Measurements from ENCODE around the gene BACE1. TPM values are rescaled to one million over a fixed set of nuclear protein-coding genes. Genes with fewer than 3 reads are reported as not detected.

BACE1 gene
- total and polyA plus RNA-seq, 3 experiments from 2014 or later = 2.0 to 2.9 (median 2.5) TPM

DNA sequence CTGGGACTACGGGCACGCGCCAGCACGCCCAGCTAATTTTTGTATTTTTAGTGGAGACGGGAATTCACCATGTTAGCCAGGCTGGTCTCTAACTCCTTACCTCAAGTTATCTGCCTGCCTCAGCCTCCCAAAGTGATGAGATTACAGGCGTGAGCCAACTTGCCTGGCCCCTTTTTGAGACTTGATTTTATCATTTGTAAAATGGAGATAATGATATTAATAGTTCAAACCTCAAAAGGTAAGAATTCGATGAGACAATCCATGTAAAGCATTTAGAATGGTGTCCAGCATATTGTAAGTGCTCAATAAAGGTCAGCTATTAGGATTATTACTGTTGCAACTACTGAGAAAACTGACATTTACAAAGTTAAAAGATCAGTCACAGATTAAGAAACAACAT lies 2.7 kb upstream of the BACE1 start:
- CTCF ChIA-PET = no interaction called here
- H3K4me3 ChIP-seq (ENCODE audit: low read length) = no peak overlapping the region
- peaks cover 20% of the 10 kb centered on the region for H3K27me3 ChIP-seq (ENCODE audit: insufficient read depth, low read length, poor library complexity, severe bottlenecking)
- H3K27ac ChIP-seq (ENCODE audit: low read depth, low read length) = no peak overlapping the region
- peaks cover 6 to 17% (median 9%) of the 10 kb centered on the region in 3 donors for H3K4me1 Mint-ChIP-seq
- no peaks in the 10 kb centered on the region for H3K9me3 ChIP-seq (ENCODE audit: low read length)
- H3K27me3 Mint-ChIP-seq = peaks cover 4 to 26% of the 10 kb centered on the region in 2 donors
- DNase-seq = no peak
- H3K27ac Mint-ChIP-seq = no peak overlapping the region
- POLR2A ChIA-PET = interaction anchor here (0.6 kb wide), 2 partner anchors 8 to 45 kb away, joined by 3 read pairs; no protein-coding TSS in a partner anchor
- no peaks in the 10 kb centered on the region for H3K36me3 ChIP-seq (ENCODE audit: insufficient read depth, low read length)
- no peak overlapping the region for H3K4me3 Mint-ChIP-seq
- peaks cover 14% of the 10 kb centered on the region for H3K4me1 ChIP-seq (ENCODE audit: insufficient read depth, low read length)
- no peaks in the 10 kb centered on the region for H3K36me3 Mint-ChIP-seq
- no peaks in the 10 kb centered on the region for H3K9me3 Mint-ChIP-seq

DNA sequence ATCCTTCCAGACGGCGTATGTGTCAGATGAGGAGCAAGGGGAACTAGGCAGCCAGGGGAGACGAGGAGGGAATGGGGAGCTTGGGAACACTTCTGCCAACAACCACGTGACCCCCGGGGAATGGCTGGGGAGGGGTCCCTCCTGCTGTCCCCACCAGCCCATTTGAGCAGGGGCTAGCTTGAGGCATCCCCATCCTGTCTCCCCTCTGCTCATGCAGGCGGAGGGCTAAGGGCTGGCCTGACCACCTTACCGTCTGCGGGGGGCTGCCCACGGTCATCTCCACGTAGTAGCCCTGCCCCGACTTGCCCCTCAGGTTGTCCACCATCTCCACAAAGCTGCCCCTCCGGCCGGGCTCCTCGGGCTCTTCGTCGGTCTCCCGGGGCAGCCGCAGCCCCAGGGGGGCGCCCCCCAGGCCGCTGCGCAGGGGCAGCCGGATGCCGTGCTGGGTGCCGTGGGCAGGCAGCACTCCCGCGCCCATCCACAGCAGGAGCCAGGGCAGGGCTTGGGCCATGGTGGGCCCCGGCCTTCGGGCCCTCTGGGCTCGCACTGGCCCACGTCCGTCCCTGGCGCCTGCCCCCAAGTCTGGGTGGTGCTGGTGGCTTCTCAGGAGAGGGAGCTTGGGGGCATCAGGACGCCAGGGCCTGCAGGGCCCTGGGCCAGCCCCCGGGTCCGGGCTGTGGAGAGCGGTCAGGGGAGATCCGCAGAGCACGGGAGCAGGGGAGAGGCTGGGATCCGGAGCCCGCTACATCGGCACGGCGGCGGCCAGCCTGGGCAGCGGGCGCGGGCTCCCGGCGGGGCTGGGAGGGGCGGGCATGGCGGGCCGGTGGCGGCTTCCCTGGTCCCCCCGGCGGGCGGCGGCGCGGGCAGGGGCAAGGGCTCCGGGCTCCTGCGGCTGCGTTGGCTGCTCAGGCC lies 515 bp downstream of the BACE1 start:
- no peaks in the 10 kb centered on the region for H3K36me3 Mint-ChIP-seq
- peak overlapping the region; percentile 76 to 93 (median 80) for H3K4me3 Mint-ChIP-seq
- peaks cover 20% of the 10 kb centered on the region for H3K27me3 ChIP-seq (ENCODE audit: insufficient read depth, low read length, poor library complexity, severe bottlenecking)
- H3K9me3 Mint-ChIP-seq = no peaks in the 10 kb centered on the region
- no peaks in the 10 kb centered on the region for H3K9me3 ChIP-seq (ENCODE audit: low read length)
- peaks cover 6 to 17% (median 9%) of the 10 kb centered on the region in 3 donors for H3K4me1 Mint-ChIP-seq
- no peak overlapping the region for H3K4me3 ChIP-seq (ENCODE audit: low read length)
- peaks cover 4 to 30% of the 10 kb centered on the region in 2 donors for H3K27me3 Mint-ChIP-seq
- CTCF ChIA-PET = interaction anchor here (1.3 kb wide), 1 partner anchor 10 kb away, joined by 3 read pairs; no protein-coding TSS in a partner anchor
- no peaks in the 10 kb centered on the region for H3K36me3 ChIP-seq (ENCODE audit: insufficient read depth, low read length)
- POLR2A ChIA-PET = interaction anchor here (2.4 kb wide), 1 partner anchor 12 kb away, joined by 6 read pairs; the partner anchor contains the start of gene CEP164
- H3K27ac Mint-ChIP-seq = peak overlapping the region in 2 of 8 donors; percentile 47 to 60
- DNase-seq = peak in 3 of 5 donors; percentile 3 to 20 (median 10)
- H3K4me1 ChIP-seq (ENCODE audit: insufficient read depth, low read length) = peaks cover 14% of the 10 kb centered on the region
- no peak overlapping the region for H3K27ac ChIP-seq (ENCODE audit: low read depth, low read length)

DNA sequence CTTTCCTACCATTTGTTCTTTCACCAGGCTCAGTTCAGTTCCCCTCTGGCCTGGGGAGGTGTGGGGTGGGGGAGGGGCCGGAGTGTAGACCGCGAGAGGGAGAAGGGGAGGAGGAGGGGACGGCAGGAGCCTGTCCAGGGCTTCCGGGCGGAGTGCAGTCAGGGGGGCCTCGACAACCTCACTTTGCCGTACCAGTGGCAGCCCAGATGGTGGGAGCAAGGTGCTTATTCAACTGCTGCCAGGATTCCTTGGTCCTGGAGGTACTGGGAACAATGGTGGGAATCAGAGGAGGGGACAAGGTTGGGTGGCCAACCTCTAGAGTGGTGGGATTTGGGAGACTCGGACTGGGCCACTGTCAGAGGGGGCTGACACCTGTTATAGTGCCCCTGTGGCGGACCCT lies 1.2 kb downstream of the BACE1 start:
- Mint-ChIP-seq H3K4me3 (peak overlapping the region; percentile 52 to 88 (median 68)), H3K36me3 (no peaks in the 10 kb centered on the region), H3K4me1 (peaks cover 6 to 17% (median 9%) of the 10 kb centered on the region in 3 donors), H3K9me3 (no peaks in the 10 kb centered on the region), H3K27ac (peak overlapping the region in 3 of 8 donors; percentile 26 to 60 (median 47)), H3K27me3 (peaks cover 4 to 30% of the 10 kb centered on the region in 2 donors)
- POLR2A ChIA-PET = no interaction called here
- no peaks in the 10 kb centered on the region for H3K36me3 ChIP-seq (ENCODE audit: insufficient read depth, low read length)
- DNase-seq = no peak
- CTCF ChIA-PET = no interaction called here
- no peak overlapping the region for H3K27ac ChIP-seq (ENCODE audit: low read depth, low read length)
- H3K27me3 ChIP-seq (ENCODE audit: insufficient read depth, low read length, poor library complexity, severe bottlenecking) = peaks cover 20% of the 10 kb centered on the region
- peaks cover 14% of the 10 kb centered on the region for H3K4me1 ChIP-seq (ENCODE audit: insufficient read depth, low read length)
- H3K4me3 ChIP-seq (ENCODE audit: low read length) = no peak overlapping the region
- no peaks in the 10 kb centered on the region for H3K9me3 ChIP-seq (ENCODE audit: low read length)

DNA sequence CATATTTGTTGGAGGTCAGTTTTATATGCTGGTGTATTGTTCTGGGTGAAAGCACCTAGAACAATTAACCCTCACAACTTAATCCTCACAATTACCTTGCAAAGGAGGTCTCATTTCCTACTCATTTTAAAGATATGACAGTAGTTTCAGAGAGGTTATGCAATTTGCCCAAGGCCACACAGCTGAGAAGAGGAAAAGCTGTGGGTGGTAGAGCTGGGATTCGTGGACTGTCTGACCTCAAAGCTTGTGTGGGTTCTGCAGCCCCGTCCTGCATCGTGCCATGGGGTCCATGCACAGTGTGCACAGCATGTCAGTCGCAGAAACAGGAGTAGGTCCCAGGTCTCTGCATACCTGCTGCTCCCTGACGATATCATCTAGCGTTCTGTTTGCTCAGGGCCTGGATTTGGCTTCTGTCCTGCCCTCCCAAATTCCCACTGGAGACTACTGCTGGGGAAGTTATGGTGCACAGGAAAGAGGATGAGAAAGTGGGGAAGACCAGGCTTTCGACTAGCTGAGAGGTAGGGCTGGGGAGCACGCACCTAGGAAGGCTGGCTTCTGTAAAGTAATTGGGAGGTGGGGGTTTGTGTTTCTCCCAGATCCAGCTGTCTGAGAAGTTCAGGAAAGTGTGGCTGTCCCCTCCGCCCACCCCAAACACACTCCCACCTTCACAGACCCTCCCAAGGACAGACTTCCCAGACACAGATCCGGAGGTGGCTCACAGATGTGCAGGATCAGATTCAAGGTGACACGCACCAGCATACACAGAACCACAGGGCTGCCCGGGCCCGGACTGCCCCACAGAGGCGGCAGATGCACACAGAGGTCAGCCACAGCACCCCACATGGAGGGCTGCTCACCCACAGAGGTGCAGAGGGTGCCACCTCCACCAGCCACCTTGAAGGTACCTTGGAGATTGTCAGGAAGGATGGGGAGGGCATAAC lies 2.0 kb downstream of the BACE1 start:
- Mint-ChIP-seq H3K4me3 (peak overlapping the region; percentile 29 to 88 (median 60)), H3K27ac (peak overlapping the region in 1 of 8 donors; percentile 76), H3K9me3 (no peaks in the 10 kb centered on the region), H3K36me3 (no peaks in the 10 kb centered on the region), H3K27me3 (peaks cover 4 to 34% of the 10 kb centered on the region in 2 donors), H3K4me1 (peaks cover 6 to 17% (median 9%) of the 10 kb centered on the region in 3 donors)
- Histone ChIP-seq H3K27me3 (ENCODE audit: insufficient read depth, low read length, poor library complexity, severe bottlenecking) (peaks cover 20% of the 10 kb centered on the region), H3K9me3 (ENCODE audit: low read length) (no peaks in the 10 kb centered on the region), H3K27ac (ENCODE audit: low read depth, low read length) (no peak overlapping the region), H3K36me3 (ENCODE audit: insufficient read depth, low read length) (no peaks in the 10 kb centered on the region), H3K4me1 (ENCODE audit: insufficient read depth, low read length) (peaks cover 14% of the 10 kb centered on the region), H3K4me3 (ENCODE audit: low read length) (no peak overlapping the region)
- ChIA-PET CTCF (no interaction called here), POLR2A (no interaction called here)
- no peak for DNase-seq

DNA sequence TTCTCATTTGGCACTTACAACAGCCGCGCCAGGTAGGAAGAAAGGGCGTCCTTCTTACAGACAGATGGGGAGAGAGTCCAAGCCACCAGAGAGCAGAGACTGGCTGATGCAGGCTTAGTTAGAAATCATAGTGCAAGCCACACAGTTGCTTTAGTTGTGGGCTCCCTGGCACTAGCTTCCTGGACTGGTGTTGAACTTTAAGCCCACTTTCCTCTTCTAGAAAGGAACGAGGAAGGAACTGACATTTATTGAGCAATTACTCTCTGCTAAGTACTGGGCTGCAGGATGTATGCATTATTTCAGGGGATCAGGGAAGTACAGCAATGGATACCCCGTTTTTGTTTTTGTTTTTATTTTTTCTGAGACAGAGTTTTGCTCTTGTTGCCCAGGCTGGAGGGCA lies 3.0 kb downstream of the BACE1 start:
- peak overlapping the region in 1 of 7 donors; percentile 12 for H3K4me3 Mint-ChIP-seq
- no peak overlapping the region for H3K27ac Mint-ChIP-seq
- no peaks in the 10 kb centered on the region for H3K9me3 Mint-ChIP-seq
- no peak overlapping the region for H3K27ac ChIP-seq (ENCODE audit: low read depth, low read length)
- peaks cover 4 to 36% of the 10 kb centered on the region in 2 donors for H3K27me3 Mint-ChIP-seq
- H3K27me3 ChIP-seq (ENCODE audit: insufficient read depth, low read length, poor library complexity, severe bottlenecking) = peaks cover 20% of the 10 kb centered on the region
- H3K4me1 Mint-ChIP-seq = peaks cover 6 to 17% (median 9%) of the 10 kb centered on the region in 3 donors
- POLR2A ChIA-PET = no interaction called here
- CTCF ChIA-PET = no interaction called here
- H3K4me3 ChIP-seq (ENCODE audit: low read length) = no peak overlapping the region
- no peaks in the 10 kb centered on the region for H3K36me3 ChIP-seq (ENCODE audit: insufficient read depth, low read length)
- DNase-seq = no peak
- H3K36me3 Mint-ChIP-seq = no peaks in the 10 kb centered on the region
- H3K4me1 ChIP-seq (ENCODE audit: insufficient read depth, low read length) = peaks cover 14% of the 10 kb centered on the region
- no peaks in the 10 kb centered on the region for H3K9me3 ChIP-seq (ENCODE audit: low read length)

DNA sequence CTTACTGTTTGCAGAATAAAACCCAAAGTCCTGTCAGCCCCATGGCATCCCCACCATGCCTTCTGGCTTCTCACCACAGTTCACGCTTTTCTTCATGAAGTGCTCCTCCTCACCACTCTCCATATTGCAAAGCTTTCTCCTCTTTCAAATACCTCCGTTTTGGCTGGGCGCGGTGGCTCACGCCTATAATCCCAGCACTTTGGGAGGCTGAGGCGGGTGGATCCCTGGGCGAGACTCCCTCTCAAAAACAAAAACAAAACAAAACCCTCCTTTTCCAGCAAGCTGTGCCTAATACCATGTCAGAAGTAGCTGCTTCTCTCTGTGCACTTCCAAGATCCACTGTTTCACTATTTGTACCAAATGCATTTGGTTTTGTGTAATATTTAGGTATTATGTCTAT lies 6.7 kb downstream of the BACE1 start:
- CTCF ChIA-PET = no interaction called here

DNA sequence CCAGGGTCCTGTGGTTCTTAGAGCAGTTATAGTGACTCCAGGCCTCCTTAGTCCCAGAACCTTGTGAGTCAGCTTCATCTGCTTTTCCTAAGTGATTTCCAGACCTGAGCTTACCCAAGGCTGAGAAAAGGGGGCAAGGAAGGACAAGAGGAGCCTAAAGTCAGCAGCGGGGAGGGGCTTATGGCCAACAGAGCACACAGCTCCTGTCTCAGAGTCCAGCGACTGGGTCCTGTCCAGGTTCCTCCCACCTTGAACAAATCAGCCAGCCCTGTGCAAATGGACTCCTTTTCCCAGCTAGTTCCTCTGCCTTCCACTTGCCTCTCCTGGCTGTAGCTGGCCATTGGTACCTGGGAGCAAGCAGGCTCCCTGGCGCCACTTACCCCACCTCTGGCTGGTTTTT lies 10.9 kb downstream of the BACE1 start:
- POLR2A ChIA-PET = no interaction called here
- H3K36me3 ChIP-seq (ENCODE audit: insufficient read depth, low read length) = no peaks in the 10 kb centered on the region
- no peak overlapping the region for H3K4me3 ChIP-seq (ENCODE audit: low read length)
- H3K9me3 ChIP-seq (ENCODE audit: low read length) = no peaks in the 10 kb centered on the region
- Mint-ChIP-seq H3K4me1 (peaks cover 0 to 6% (median 4%) of the 10 kb centered on the region in 3 donors), H3K27me3 (peaks cover 4 to 12% of the 10 kb centered on the region in 2 donors), H3K9me3 (no peaks in the 10 kb centered on the region), H3K4me3 (no peak overlapping the region), H3K36me3 (no peaks in the 10 kb centered on the region), H3K27ac (no peak overlapping the region)
- no peak for DNase-seq
- CTCF ChIA-PET = no interaction called here
- no peak overlapping the region for H3K27ac ChIP-seq (ENCODE audit: low read depth, low read length)
- no peaks in the 10 kb centered on the region for H3K4me1 ChIP-seq (ENCODE audit: insufficient read depth, low read length)
- no peaks in the 10 kb centered on the region for H3K27me3 ChIP-seq (ENCODE audit: insufficient read depth, low read length, poor library complexity, severe bottlenecking)

More for the DNA sequence above, 6.7 kb downstream of the BACE1 start:
- POLR2A ChIA-PET = no interaction called here
- Histone ChIP-seq H3K4me3 (ENCODE audit: low read length) (no peak overlapping the region), H3K4me1 (ENCODE audit: insufficient read depth, low read length) (no peaks in the 10 kb centered on the region), H3K27ac (ENCODE audit: low read depth, low read length) (no peak overlapping the region), H3K27me3 (ENCODE audit: insufficient read depth, low read length, poor library complexity, severe bottlenecking) (no peaks in the 10 kb centered on the region), H3K9me3 (ENCODE audit: low read length) (no peaks in the 10 kb centered on the region), H3K36me3 (ENCODE audit: insufficient read depth, low read length) (no peaks in the 10 kb centered on the region)
- DNase-seq = no peak
- Mint-ChIP-seq H3K27ac (peak overlapping the region in 1 of 8 donors; percentile 75), H3K9me3 (no peaks in the 10 kb centered on the region), H3K4me1 (peaks cover 0 to 1% (median 1%) of the 10 kb centered on the region in 3 donors), H3K27me3 (peaks cover 5 to 14% of the 10 kb centered on the region in 2 donors), H3K36me3 (no peaks in the 10 kb centered on the region), H3K4me3 (no peak overlapping the region)

All from CD8-positive, alpha-beta memory T cell (primary cell).